ENCODE data around the gene MORN4. TPM values are rescaled to one million over a fixed set of nuclear protein-coding genes. Genes with fewer than 3 reads are reported as not detected.
A peak's percentile ranks its signal among the peaks of the same experiment; 100 is the strongest.

Gene MORN4
- total and polyA plus RNA-seq, 2 of the 13 experiments (the other 11 are each of a cell fraction or from before 2014, with no cell fraction given) = 3.4 to 9.1 TPM

- no peak for TF ChIP-seq E2F1 (CRISPR knock-in tag; IDR thresholded peaks at IDR 0.05)
- no peak for TF ChIP-seq MXD3 (CRISPR knock-in tag; IDR thresholded peaks at IDR 0.05)
- no peak for TF ChIP-seq RELA (CRISPR knock-in tag; IDR thresholded peaks at IDR 0.05)
- no peak for TF ChIP-seq TRIM22 (IDR thresholded peaks at IDR 0.05)
- TF ChIP-seq ZNF598 (CRISPR knock-in tag; IDR thresholded peaks at IDR 0.05; ENCODE audit: borderline replicate concordance) = no peak
- TF ChIP-seq BCLAF1 (IDR thresholded peaks at IDR 0.05) = no peak
- no peak for TF ChIP-seq GABPA (IDR thresholded peaks at IDR 0.05; ENCODE audit: low read depth, low read length)
- TF ChIP-seq GABPA (CRISPR knock-in tag; IDR thresholded peaks at IDR 0.05; ENCODE audit: low read depth) = no peak
- no peak for TF ChIP-seq MEF2D (CRISPR knock-in tag; IDR thresholded peaks at IDR 0.05)
- no peak for TF ChIP-seq ZSCAN30 (CRISPR knock-in tag; IDR thresholded peaks at IDR 0.05)
- no peak for TF ChIP-seq CENPX (CRISPR knock-in tag; IDR thresholded peaks at IDR 0.05)
- no peak for TF ChIP-seq ZNF878 (CRISPR knock-in tag; IDR thresholded peaks at IDR 0.05)
- TF ChIP-seq RARA (CRISPR knock-in tag; IDR thresholded peaks at IDR 0.05) = no peak; the same call in 1 of the 2 replicates
- no peak for TF ChIP-seq ZNF562 (CRISPR knock-in tag; IDR thresholded peaks at IDR 0.05; ENCODE audit: borderline replicate concordance)
- TF ChIP-seq ZNF503 (CRISPR knock-in tag; IDR thresholded peaks at IDR 0.05) = no peak
- peak; percentile 74 for TF ChIP-seq ZNF605 (CRISPR knock-in tag; IDR thresholded peaks at IDR 0.05)
- TF ChIP-seq SMARCC2 (IDR thresholded peaks at IDR 0.05) = no peak
- no peak for TF ChIP-seq ZNF224 (CRISPR knock-in tag; IDR thresholded peaks at IDR 0.05)
- TF ChIP-seq ZNF343 (CRISPR knock-in tag; IDR thresholded peaks at IDR 0.05) = no peak
- peak; percentile 89 for TF ChIP-seq HNRNPL (IDR thresholded peaks at IDR 0.05; ENCODE audit: low read depth, low read length)
These were observed 49.1 kb downstream of the MORN4 start, which contains the start of gene HOGA1 (continued) for GRCh38 chr10:97584060-97584797.

Data from HepG2 (cell line).